Osteocyte (in vitro differentiated cells): ENCODE results near the gene CCBE1. TPM values are rescaled to one million over a fixed set of nuclear protein-coding genes. Genes with fewer than 3 reads are reported as not detected.

Source experiments
- DNase-seq: peaks from one replicate; pipeline ENCODE4 v3.0.0; 2021; ENCODE audit warnings: mixed read lengths; ENCODE audit not compliant: unreplicated experiment; ENCODE audit errors: extremely low spot score
- H3K27ac Mint-ChIP-seq: one replicate; pipeline ENCODE4 v1.8.0; 2021; ENCODE audit warnings: mild to moderate bottlenecking, mixed read lengths; ENCODE audit not compliant: unreplicated experiment
- H3K27me3 Mint-ChIP-seq: one replicate; pipeline ENCODE4 v1.8.0; 2021; ENCODE audit warnings: mixed read lengths; ENCODE audit not compliant: unreplicated experiment
- H3K36me3 Mint-ChIP-seq: one replicate; pipeline ENCODE4 v1.8.0; 2021; ENCODE audit warnings: mixed read lengths; ENCODE audit not compliant: unreplicated experiment
- H3K4me1 Mint-ChIP-seq: one replicate; pipeline ENCODE4 v1.8.0; 2021; ENCODE audit warnings: mixed read lengths; ENCODE audit not compliant: unreplicated experiment
- H3K4me3 Mint-ChIP-seq: one replicate; pipeline ENCODE4 v1.8.0; 2021; ENCODE audit warnings: mild to moderate bottlenecking, moderate library complexity, mixed read lengths; ENCODE audit not compliant: unreplicated experiment
- H3K9me3 Mint-ChIP-seq: one replicate; pipeline ENCODE4 v1.8.0; 2021; ENCODE audit warnings: mixed read lengths; ENCODE audit not compliant: unreplicated experiment
- CTCF ChIP-seq: fragments of 200-600 bp; sonication (generic); IDR thresholded peaks from 2 replicates; pipeline ENCODE4 v1.5.0; 2021; ENCODE audit warnings: antibody characterized with exemption, mild to moderate bottlenecking, moderate library complexity
- total RNA-seq: library from RNA; stranded (reverse); gene quantifications from 2 replicates; pipeline ENCODE4 v1.2.1, GENCODE V29; 2021

CCBE1 gene
- total RNA-seq, 1 donor from 2014 or later = 22.8 TPM

DNA sequence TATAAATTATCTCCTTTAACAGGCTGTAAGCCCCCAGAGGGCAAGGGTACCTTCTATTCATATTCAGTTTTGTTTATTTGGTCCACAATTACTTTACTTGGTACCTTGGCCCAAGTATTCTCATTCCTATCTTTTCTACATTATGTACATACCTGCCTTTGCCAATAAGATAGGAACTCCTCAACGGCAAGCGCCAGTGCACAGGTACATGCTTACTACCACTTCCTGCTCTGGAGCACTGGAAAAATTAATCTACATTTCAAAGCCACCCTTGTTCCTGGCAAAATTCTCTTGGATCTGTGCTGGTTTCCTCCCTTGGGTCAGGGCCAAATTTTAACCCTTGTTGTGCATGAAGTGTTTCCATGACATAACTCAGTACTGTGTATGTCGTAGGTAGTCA is 303.8 kb downstream of the CCBE1 start:
- Mint-ChIP-seq H3K4me3 (no peak overlapping the region), H3K27me3 (peaks cover 4% of the 10 kb centered on the region), H3K36me3 (no peaks in the 10 kb centered on the region), H3K4me1 (peaks cover 5% of the 10 kb centered on the region), H3K27ac (no peak overlapping the region), H3K9me3 (no peaks in the 10 kb centered on the region)
- TF ChIP-seq CTCF = no peak
- DNase-seq = no peak

- no peak for DNase-seq
- no peak for TF ChIP-seq CTCF
- Mint-ChIP-seq H3K27ac (no peak overlapping the region), H3K36me3 (no peaks in the 10 kb centered on the region), H3K4me3 (no peak overlapping the region), H3K27me3 (no peaks in the 10 kb centered on the region), H3K9me3 (no peaks in the 10 kb centered on the region), H3K4me1 (peaks cover 11% of the 10 kb centered on the region)
These were observed 308.4 kb downstream of the CCBE1 start for GRCh38 chr18:59388817-59389216.

DNA sequence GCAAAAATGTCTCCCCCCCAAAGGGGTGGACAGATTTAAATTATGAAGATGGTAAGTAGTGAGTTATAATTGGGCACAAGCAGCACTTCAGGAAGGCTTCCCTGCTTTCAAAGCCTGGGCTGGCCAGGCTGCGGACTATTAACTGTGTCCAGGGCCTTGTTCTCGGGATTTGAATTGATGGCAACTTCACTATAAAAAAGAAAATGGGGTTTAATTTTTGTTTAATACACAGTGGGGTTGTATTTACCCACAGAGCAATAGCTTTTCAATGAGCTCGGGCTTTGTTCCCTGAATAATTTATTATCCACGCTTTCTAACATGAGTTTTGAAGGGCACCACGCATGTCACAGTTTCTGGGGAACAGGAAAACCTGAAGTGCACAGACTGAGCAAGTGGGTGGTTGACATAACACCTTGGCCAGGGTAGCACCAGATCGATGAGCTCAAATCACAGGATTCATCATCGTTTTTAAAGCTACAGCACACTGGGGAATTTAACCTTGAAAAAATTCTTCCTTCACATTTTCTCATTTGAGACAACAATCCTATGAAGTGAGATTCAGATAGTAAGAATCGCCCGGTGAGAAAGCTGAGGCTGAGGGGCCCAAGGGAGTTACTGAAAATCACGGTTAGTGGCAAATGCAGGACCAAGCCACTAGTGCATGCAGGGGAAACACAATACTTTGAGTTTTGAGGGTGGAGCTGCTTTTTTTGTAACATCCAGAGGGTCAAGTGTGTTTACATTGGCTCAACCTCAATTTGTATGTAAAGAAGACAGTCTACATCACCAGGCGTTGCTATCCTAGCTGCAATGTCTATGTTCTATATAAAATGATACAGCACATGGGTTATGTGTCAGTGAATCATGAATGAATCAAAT is 309.3 kb downstream of the CCBE1 start:
- no peak overlapping the region for H3K27ac Mint-ChIP-seq
- DNase-seq = no peak
- H3K4me1 Mint-ChIP-seq = peaks cover 11% of the 10 kb centered on the region
- TF ChIP-seq CTCF = no peak
- H3K27me3 Mint-ChIP-seq = no peaks in the 10 kb centered on the region
- no peak overlapping the region for H3K4me3 Mint-ChIP-seq
- H3K36me3 Mint-ChIP-seq = no peaks in the 10 kb centered on the region
- no peaks in the 10 kb centered on the region for H3K9me3 Mint-ChIP-seq

GRCh38 chr18:59386909-59387686 is 310.1 kb downstream of the CCBE1 start:
- H3K27me3 Mint-ChIP-seq = no peaks in the 10 kb centered on the region
- no peak overlapping the region for H3K27ac Mint-ChIP-seq
- H3K4me3 Mint-ChIP-seq = no peak overlapping the region
- no peaks in the 10 kb centered on the region for H3K36me3 Mint-ChIP-seq
- no peak for TF ChIP-seq CTCF
- no peak for DNase-seq
- H3K9me3 Mint-ChIP-seq = no peaks in the 10 kb centered on the region
- H3K4me1 Mint-ChIP-seq = peaks cover 11% of the 10 kb centered on the region

DNA sequence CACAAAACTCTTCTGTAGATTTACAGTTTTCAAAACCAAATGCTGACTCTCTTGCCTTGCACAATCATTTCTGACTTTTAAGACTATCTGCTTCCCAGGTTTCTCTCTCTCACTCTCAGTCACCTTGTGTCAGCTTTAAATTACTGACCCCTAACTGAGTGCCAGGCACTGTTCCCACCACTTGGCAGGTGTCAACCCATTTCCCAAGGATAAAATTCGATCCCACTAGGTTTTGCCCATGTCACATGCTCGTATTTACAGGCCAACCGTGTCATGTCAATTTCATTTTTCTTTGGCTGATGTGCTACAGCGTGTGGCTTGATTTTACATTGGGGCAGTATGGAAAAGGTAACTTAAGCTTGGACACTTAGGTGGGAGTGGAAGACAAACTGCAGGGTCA is 312.0 kb downstream of the CCBE1 start:
- Mint-ChIP-seq H3K4me1 (peaks cover 11% of the 10 kb centered on the region), H3K27me3 (no peaks in the 10 kb centered on the region), H3K9me3 (peaks cover 3% of the 10 kb centered on the region), H3K27ac (no peak overlapping the region), H3K4me3 (no peak overlapping the region), H3K36me3 (no peaks in the 10 kb centered on the region)
- DNase-seq = no peak
- no peak for TF ChIP-seq CTCF
